BE2C (cell line): ENCODE measurements around the gene RUNX2.

Experiments
- DNase-seq: peaks from one replicate; pipeline ENCODE4 v3.0.0-alpha.2; 2020
- H3K27me3 ChIP-seq: fragments of 250-450 bp; sonication (Bioruptor Pico); 2 replicates; pipeline ENCODE4 v1.5.1; 2020; ENCODE audit warnings: mild to moderate bottlenecking
- H3K36me3 ChIP-seq: fragments of 250-450 bp; sonication (Bioruptor Pico); 2 replicates; pipeline ENCODE4 v1.5.1; 2020; ENCODE audit warnings: mild to moderate bottlenecking
- H3K4me1 ChIP-seq: fragments of 250-450 bp; sonication (Bioruptor Pico); 2 replicates; pipeline ENCODE4 v1.5.1; 2020
- H3K4me3 ChIP-seq: 2 replicates; pipeline ENCODE4 v1.5.1; 2011; ENCODE audit warnings: low read depth, low read length
- H3K9me3 ChIP-seq: fragments of 250-450 bp; sonication (Bioruptor Pico); 2 replicates; pipeline ENCODE4 v1.5.1; 2020
- TF ChIP-seq, protein P1 (sequence below): IDR thresholded peaks from 2 replicates; pipeline ENCODE4 v1.5.1; 2012; ENCODE audit warnings: mild to moderate bottlenecking, low read depth, low read length

Gene RUNX2

GRCh38 chr6:45569210-45569945 lies 241.2 kb downstream of the RUNX2 start:
- no peaks in the 10 kb centered on the region for H3K9me3 ChIP-seq
- no peak for DNase-seq
- no peaks in the 10 kb centered on the region for H3K27me3 ChIP-seq
- no peak overlapping the region for H3K4me3 ChIP-seq
- TF ChIP-seq, protein P1, sequence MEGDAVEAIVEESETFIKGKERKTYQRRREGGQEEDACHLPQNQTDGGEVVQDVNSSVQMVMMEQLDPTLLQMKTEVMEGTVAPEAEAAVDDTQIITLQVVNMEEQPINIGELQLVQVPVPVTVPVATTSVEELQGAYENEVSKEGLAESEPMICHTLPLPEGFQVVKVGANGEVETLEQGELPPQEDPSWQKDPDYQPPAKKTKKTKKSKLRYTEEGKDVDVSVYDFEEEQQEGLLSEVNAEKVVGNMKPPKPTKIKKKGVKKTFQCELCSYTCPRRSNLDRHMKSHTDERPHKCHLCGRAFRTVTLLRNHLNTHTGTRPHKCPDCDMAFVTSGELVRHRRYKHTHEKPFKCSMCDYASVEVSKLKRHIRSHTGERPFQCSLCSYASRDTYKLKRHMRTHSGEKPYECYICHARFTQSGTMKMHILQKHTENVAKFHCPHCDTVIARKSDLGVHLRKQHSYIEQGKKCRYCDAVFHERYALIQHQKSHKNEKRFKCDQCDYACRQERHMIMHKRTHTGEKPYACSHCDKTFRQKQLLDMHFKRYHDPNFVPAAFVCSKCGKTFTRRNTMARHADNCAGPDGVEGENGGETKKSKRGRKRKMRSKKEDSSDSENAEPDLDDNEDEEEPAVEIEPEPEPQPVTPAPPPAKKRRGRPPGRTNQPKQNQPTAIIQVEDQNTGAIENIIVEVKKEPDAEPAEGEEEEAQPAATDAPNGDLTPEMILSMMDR, result no peak
- H3K4me1 ChIP-seq, result no peaks in the 10 kb centered on the region
- H3K36me3 ChIP-seq, result no peaks in the 10 kb centered on the region

GRCh38 chr6:45571159-45571558 lies 243.0 kb downstream of the RUNX2 start:
- Histone ChIP-seq H3K4me1 (no peaks in the 10 kb centered on the region), H3K4me3 (no peak overlapping the region), H3K36me3 (no peaks in the 10 kb centered on the region), H3K27me3 (no peaks in the 10 kb centered on the region), H3K9me3 (no peaks in the 10 kb centered on the region)
- TF ChIP-seq, protein P1, result no peak
- DNase-seq, result no peak

DNA sequence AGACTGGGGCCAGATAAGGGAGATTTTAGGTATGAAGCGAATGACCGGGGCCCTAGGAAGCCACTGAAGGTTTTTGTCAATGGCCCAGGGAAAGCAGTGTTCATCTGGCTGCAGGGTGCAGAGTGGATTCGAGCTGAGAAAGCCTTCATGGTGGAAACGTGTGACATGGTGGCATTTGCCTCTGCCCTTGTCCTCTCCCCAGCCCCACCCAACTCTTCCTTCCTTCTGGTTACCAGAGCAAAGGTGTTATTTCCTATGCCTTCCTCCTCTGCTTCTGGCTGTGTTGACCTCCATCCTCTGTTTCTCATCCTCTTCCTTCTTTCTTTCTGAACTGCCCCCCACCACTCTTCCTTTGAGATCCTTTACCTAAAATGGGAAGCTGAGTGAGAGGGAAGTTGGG lies 244.7 kb downstream of the RUNX2 start:
- Histone ChIP-seq H3K36me3 (no peaks in the 10 kb centered on the region), H3K4me1 (no peaks in the 10 kb centered on the region), H3K9me3 (no peaks in the 10 kb centered on the region), H3K27me3 (no peaks in the 10 kb centered on the region), H3K4me3 (no peak overlapping the region)
- no peak for DNase-seq
- TF ChIP-seq, protein P1, result no peak

- TF ChIP-seq, protein P1, result no peak
- Histone ChIP-seq H3K36me3 (no peaks in the 10 kb centered on the region), H3K27me3 (no peaks in the 10 kb centered on the region), H3K4me1 (no peaks in the 10 kb centered on the region), H3K9me3 (no peaks in the 10 kb centered on the region), H3K4me3 (no peak overlapping the region)
- no peak for DNase-seq
These were observed 245.9 kb downstream of the RUNX2 start for GRCh38 chr6:45574014-45574461.

DNA sequence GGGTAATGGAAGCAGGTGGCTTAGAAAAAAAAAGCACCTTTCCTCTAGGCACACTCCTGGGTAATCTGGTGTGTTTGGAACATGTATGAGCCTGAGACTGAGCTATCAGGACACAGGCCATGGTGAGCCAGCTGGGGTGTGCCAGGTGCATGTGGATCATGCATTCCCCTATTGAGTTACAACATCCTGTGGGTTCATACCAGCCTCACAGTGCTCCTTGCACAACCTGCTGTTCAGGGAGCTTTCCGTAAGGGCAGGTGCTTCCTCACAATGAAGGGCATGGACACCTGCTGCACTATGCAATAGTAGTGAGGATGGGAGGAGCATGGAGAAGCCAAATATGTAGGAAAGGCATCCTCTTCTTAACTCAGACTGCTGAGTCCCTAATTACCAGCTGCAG lies 246.8 kb downstream of the RUNX2 start:
- Histone ChIP-seq H3K36me3 (no peaks in the 10 kb centered on the region), H3K4me3 (no peak overlapping the region), H3K27me3 (no peaks in the 10 kb centered on the region), H3K4me1 (no peaks in the 10 kb centered on the region), H3K9me3 (no peaks in the 10 kb centered on the region)
- TF ChIP-seq, protein P1, result no peak
- DNase-seq, result no peak
